DND-41 (cell line): ENCODE data around the gene IGSF9B.

Experiments used
- ATAC-seq: fragments of 200-7000 bp; cut with Tn5 transposase; 3 replicates; pipeline ENCODE4 v1.9.1; 2021; ENCODE audit warnings: low read depth; ENCODE audit not compliant: insufficient read depth
- DNase-seq: peaks from one replicate; pipeline ENCODE4 v3.0.0-alpha.2; 2020
- H2AFZ ChIP-seq: 2 replicates; pipeline ENCODE4 v1.6.0; 2012; ENCODE audit warnings: low read depth, low read length
- H3K27ac ChIP-seq: 2 replicates; pipeline ENCODE4 v1.5.1; 2012; ENCODE audit warnings: low read length, inconsistent platforms
- H3K27me3 ChIP-seq: fragments of 200-600 bp; sonication (generic); 2 replicates; pipeline ENCODE4 v1.6.0; 2012; ENCODE audit warnings: low read length, mild to moderate bottlenecking, inconsistent platforms; ENCODE audit not compliant: insufficient read depth, poor library complexity
- H3K36me3 ChIP-seq: 2 replicates; pipeline ENCODE4 v1.5.1; 2012; ENCODE audit warnings: low read length, inconsistent platforms; ENCODE audit not compliant: insufficient read depth
- H3K4me1 ChIP-seq: 2 replicates; pipeline ENCODE4 v1.5.1; 2012; ENCODE audit warnings: mild to moderate bottlenecking, low read length; ENCODE audit not compliant: insufficient read depth
- H3K4me2 ChIP-seq: 2 replicates; pipeline ENCODE4 v1.6.0; 2012; ENCODE audit warnings: mild to moderate bottlenecking, moderate library complexity, low read length, inconsistent platforms; ENCODE audit not compliant: insufficient read depth
- H3K4me3 ChIP-seq, 2 experiments: fragments of 200-600 bp in 1 of 2; shearing (Covaris generic) in 1 of 2; 2 replicates each; pipeline ENCODE4 v1.5.1; 2012 to 2016; ENCODE audit warnings: inconsistent platforms in 2 of 2, low read length in 2 of 2, mild to moderate bottlenecking in 2 of 2, low read depth in 1 of 2, moderate library complexity in 1 of 2
- H3K79me2 ChIP-seq: 2 replicates; pipeline ENCODE4 v1.6.0; 2012; ENCODE audit warnings: low read length, inconsistent platforms; ENCODE audit not compliant: insufficient read depth
- H3K9ac ChIP-seq: 2 replicates; pipeline ENCODE4 v1.6.0; 2012; ENCODE audit warnings: low read depth, mild to moderate bottlenecking, inconsistent platforms, low read length, moderate library complexity
- H3K9me3 ChIP-seq: 2 replicates; pipeline ENCODE4 v1.5.1; 2012; ENCODE audit warnings: low read length, moderate library complexity, mild to moderate bottlenecking, inconsistent platforms; ENCODE audit not compliant: insufficient read depth, severe bottlenecking
- H4K20me1 ChIP-seq: 2 replicates; pipeline ENCODE4 v1.6.0; 2012; ENCODE audit warnings: low read length; ENCODE audit not compliant: insufficient read depth
- CTCF ChIP-seq: IDR thresholded peaks from 2 replicates; pipeline ENCODE4 v1.5.1; 2012; ENCODE audit warnings: borderline replicate concordance, low read length, moderate library complexity, mild to moderate bottlenecking; ENCODE audit not compliant: poor library complexity, severe bottlenecking; ENCODE audit errors: extremely low read depth
- EZH2 ChIP-seq: IDR thresholded peaks from 3 replicates; pipeline ENCODE4 v1.6.1; 2012; ENCODE audit warnings: borderline replicate concordance, low read depth, mild to moderate bottlenecking, moderate library complexity, low read length, inconsistent platforms; ENCODE audit not compliant: severe bottlenecking

IGSF9B gene

GRCh38 chr11:133966921-133967598 is 10.3 kb upstream of the IGSF9B start:
- Histone ChIP-seq H3K4me3 (no peak overlapping the region), H3K27me3 (peaks cover 21% of the 10 kb centered on the region)

GRCh38 chr11:133966172-133966651 is 9.4 kb upstream of the IGSF9B start:
- TF ChIP-seq EZH2 = no peak
- no peak for TF ChIP-seq CTCF
- Histone ChIP-seq H3K4me1 (no peaks in the 10 kb centered on the region), H3K27me3 (peaks cover 21% of the 10 kb centered on the region), H3K9ac (no peak overlapping the region), H3K4me2 (no peak overlapping the region), H2AFZ (no peak overlapping the region), H3K36me3 (no peaks in the 10 kb centered on the region), H3K79me2 (no peaks in the 10 kb centered on the region), H3K9me3 (no peaks in the 10 kb centered on the region), H3K27ac (no peak overlapping the region), H3K4me3 (no peak overlapping the region), H4K20me1 (peaks cover 5% of the 10 kb centered on the region; the same call in 1 of the 2 replicates)
- DNase-seq = no peak
- no peak for ATAC-seq

More at GRCh38 chr11:133966921-133967598, 10.3 kb upstream of the IGSF9B start:
- no peak overlapping the region for H3K4me2 ChIP-seq
- H4K20me1 ChIP-seq = peaks cover 5% of the 10 kb centered on the region; the same call in 1 of the 2 replicates
- no peak overlapping the region for H3K27ac ChIP-seq
- peak; percentile 75 for ATAC-seq
- TF ChIP-seq EZH2 (no peak), CTCF (peak; percentile 43)
- no peaks in the 10 kb centered on the region for H3K4me1 ChIP-seq
- peak; percentile 36 for DNase-seq
- H2AFZ ChIP-seq = no peak overlapping the region
- no peaks in the 10 kb centered on the region for H3K79me2 ChIP-seq
- H3K9me3 ChIP-seq = no peaks in the 10 kb centered on the region
- H3K36me3 ChIP-seq = no peaks in the 10 kb centered on the region
- H3K9ac ChIP-seq = no peak overlapping the region

DNA sequence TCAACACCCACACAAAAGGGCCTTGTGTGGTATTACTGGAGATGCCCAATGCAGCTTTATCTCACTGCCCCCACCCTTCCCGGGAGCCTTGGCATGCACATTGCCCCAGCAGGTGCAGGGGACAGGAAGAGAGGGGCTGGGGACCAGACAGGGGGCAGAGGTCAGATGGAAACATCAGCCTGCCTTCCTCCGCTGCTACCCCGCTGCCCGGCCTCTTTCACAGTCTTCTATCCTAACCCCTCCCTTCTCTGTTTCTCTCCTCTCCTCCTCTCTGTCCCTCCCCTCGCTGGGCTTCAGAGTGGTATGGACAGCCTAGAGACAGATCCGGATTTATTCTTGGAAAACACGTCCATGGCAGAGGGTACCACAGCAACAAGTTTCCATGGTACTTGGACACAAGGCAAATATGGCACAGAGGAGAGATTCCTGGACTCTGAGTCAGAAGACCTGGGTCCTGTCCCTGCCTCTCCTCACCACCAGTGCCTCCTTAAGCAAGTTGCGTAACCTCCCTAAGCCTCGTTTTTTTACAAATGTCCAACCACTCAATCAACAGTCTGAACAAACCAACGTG is 8.3 kb upstream of the IGSF9B start:
- DNase-seq (no peak), ATAC-seq (no peak)
- peaks cover 23% of the 10 kb centered on the region for H3K27me3 ChIP-seq
- H3K79me2 ChIP-seq = no peaks in the 10 kb centered on the region
- no peak for TF ChIP-seq CTCF
- TF ChIP-seq EZH2 = no peak
- H3K9me3 ChIP-seq = no peaks in the 10 kb centered on the region
- H3K9ac ChIP-seq = no peak overlapping the region
- H3K36me3 ChIP-seq = no peaks in the 10 kb centered on the region
- no peak overlapping the region for H2AFZ ChIP-seq
- H3K4me2 ChIP-seq = no peak overlapping the region
- H4K20me1 ChIP-seq = peaks cover 5% of the 10 kb centered on the region; the same call in 1 of the 2 replicates
- H3K4me3 ChIP-seq = no peak overlapping the region
- no peak overlapping the region for H3K27ac ChIP-seq
- no peaks in the 10 kb centered on the region for H3K4me1 ChIP-seq
